Measurements from ENCODE around the gene COBL.

DNA sequence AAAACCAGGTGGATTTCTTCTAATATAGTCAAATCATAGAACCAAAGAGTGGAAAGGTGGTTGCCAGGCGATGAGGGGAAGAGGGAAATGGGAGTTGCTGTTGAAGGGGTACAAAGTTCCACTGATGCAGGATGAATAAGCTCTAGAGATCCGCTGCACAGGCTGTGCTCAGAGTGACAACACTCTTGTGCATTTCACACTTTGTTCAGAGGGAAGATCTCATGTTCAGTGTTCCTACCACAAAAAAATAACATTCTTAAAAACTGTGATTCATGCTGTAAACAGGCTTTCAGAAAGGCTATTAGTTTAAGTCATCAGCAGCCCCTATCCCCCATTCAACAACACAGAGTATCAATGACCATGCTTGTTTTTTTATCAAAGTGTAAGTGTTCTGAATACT is 213.8 kb downstream of the COBL start:
- TF ChIP-seq, protein P1, sequence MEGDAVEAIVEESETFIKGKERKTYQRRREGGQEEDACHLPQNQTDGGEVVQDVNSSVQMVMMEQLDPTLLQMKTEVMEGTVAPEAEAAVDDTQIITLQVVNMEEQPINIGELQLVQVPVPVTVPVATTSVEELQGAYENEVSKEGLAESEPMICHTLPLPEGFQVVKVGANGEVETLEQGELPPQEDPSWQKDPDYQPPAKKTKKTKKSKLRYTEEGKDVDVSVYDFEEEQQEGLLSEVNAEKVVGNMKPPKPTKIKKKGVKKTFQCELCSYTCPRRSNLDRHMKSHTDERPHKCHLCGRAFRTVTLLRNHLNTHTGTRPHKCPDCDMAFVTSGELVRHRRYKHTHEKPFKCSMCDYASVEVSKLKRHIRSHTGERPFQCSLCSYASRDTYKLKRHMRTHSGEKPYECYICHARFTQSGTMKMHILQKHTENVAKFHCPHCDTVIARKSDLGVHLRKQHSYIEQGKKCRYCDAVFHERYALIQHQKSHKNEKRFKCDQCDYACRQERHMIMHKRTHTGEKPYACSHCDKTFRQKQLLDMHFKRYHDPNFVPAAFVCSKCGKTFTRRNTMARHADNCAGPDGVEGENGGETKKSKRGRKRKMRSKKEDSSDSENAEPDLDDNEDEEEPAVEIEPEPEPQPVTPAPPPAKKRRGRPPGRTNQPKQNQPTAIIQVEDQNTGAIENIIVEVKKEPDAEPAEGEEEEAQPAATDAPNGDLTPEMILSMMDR (conservative IDR thresholded peaks at IDR 0.05; ENCODE audit: low read depth, low read length) = no peak
- no peak for TF ChIP-seq EZH2 (IDR thresholded peaks at IDR 0.05; ENCODE audit: low read length, unreplicated experiment)
- TF ChIP-seq EZH2phosphoT487 (IDR thresholded peaks at IDR 0.05; ENCODE audit: borderline replicate concordance, low read length) = no peak

All from PC-3 (cell line).